IMR-90 (cell line): ENCODE data around the gene PITHD1. TPM values are rescaled to one million over a fixed set of nuclear protein-coding genes. Genes with fewer than 3 reads are reported as not detected.

ENCODE experiments used
- ATAC-seq: fragments of 200-7000 bp; cut with Tn5 transposase; 2 replicates; pipeline ENCODE4 v1.9.1; 2020; ENCODE audit warnings: low read depth, mild to moderate bottlenecking, moderate library complexity
- BruUV-seq: library from RNA; stranded (reverse); fragments of 400-500 nt; replicated peaks from 2 replicates; lab custom pipeline; 2021; lab: Mats Ljungman, UMichigan
- CTCF ChIA-PET: fragments of 300-600 bp; formaldehyde crosslinking; extraction: SDS; loops from one replicate; lab custom pipeline; 2021; ENCODE audit warnings: antibody characterized with exemption; lab: Yijun Ruan, JAX
- POLR2A ChIA-PET: fragments of 300-600 bp; sonication (Branson Sonifier 250); formaldehyde crosslinking; loops from one replicate; lab custom pipeline; 2022; ENCODE audit warnings: antibody characterized with exemption; ENCODE audit not compliant: unreplicated experiment; lab: Charles Lee
- DNase-seq: peaks from one replicate; pipeline ENCODE4 v3.0.0; 2013
- H2AFZ ChIP-seq: replicated peaks from 2 replicates; pipeline ENCODE3; 2013; ENCODE audit warnings: low read length, mild to moderate bottlenecking; ENCODE audit not compliant: poor library complexity
- H2AK5ac ChIP-seq: 2 replicates; pipeline ENCODE4 v1.6.1; 2013; ENCODE audit warnings: low read depth, low read length, inconsistent platforms
- H2AK9ac ChIP-seq: replicated peaks from 2 replicates; pipeline ENCODE3; 2013; ENCODE audit warnings: mild to moderate bottlenecking, low read depth, low read length, moderate library complexity; ENCODE audit not compliant: poor library complexity
- H2BK120ac ChIP-seq: 2 replicates; pipeline ENCODE4 v1.6.1; 2013; ENCODE audit warnings: low read depth, low read length, inconsistent platforms
- H2BK15ac ChIP-seq: 3 replicates; pipeline ENCODE4 v1.6.1; 2013; ENCODE audit warnings: low read depth, low read length, inconsistent platforms
- H2BK20ac ChIP-seq: 2 replicates; pipeline ENCODE4 v1.6.1; 2013; ENCODE audit warnings: low read depth, mild to moderate bottlenecking, inconsistent platforms, low read length, moderate library complexity
- H2BK5ac ChIP-seq: 2 replicates; pipeline ENCODE4 v1.6.1; 2013; ENCODE audit warnings: mild to moderate bottlenecking, low read depth, low read length, inconsistent platforms; ENCODE audit not compliant: poor library complexity, severe bottlenecking
- H3K14ac ChIP-seq: replicated peaks from 2 replicates; pipeline ENCODE4 v1.6.1; 2013; ENCODE audit warnings: low read depth, low read length, inconsistent platforms
- H3K18ac ChIP-seq: 2 replicates; pipeline ENCODE4 v1.6.1; 2013; ENCODE audit warnings: low read depth, low read length, control low read depth
- H3K23ac ChIP-seq: 2 replicates; pipeline ENCODE4 v1.6.1; 2013; ENCODE audit warnings: low read depth, low read length, inconsistent platforms
- H3K27ac ChIP-seq: 2 replicates; pipeline ENCODE4 v1.5.1; 2013; ENCODE audit warnings: mild to moderate bottlenecking, control low read depth, low read length; ENCODE audit not compliant: insufficient read depth
- H3K27me3 ChIP-seq: 2 replicates; pipeline ENCODE4 v1.6.1; 2013; ENCODE audit warnings: low read length; ENCODE audit not compliant: control insufficient read depth, insufficient read depth
- H3K36me3 ChIP-seq: 2 replicates; pipeline ENCODE4 v1.6.1; 2013; ENCODE audit warnings: low read length, mixed read lengths; ENCODE audit not compliant: control insufficient read depth, insufficient read depth
- H3K4ac ChIP-seq: 2 replicates; pipeline ENCODE4 v1.6.1; 2013; ENCODE audit warnings: low read depth, low read length, inconsistent platforms
- H3K4me1 ChIP-seq: 2 replicates; pipeline ENCODE4 v1.6.1; 2013; ENCODE audit warnings: low read length, mixed read lengths; ENCODE audit not compliant: control insufficient read depth, insufficient read depth
- H3K4me2 ChIP-seq: 2 replicates; pipeline ENCODE4 v1.6.1; 2013; ENCODE audit warnings: low read depth, mild to moderate bottlenecking, control low read depth, low read length, moderate library complexity
- H3K4me3 ChIP-seq: 2 replicates; pipeline ENCODE4 v1.5.1; 2013; ENCODE audit warnings: low read depth, mild to moderate bottlenecking, control low read depth, low read length, moderate library complexity; ENCODE audit not compliant: insufficient read depth
- H3K56ac ChIP-seq: 2 replicates; pipeline ENCODE4 v1.6.1; 2013; ENCODE audit warnings: low read length, inconsistent platforms; ENCODE audit not compliant: insufficient read depth; ENCODE audit errors: extremely low read depth
- H3K79me1 ChIP-seq, 2 experiments: 2 replicates each; pipeline ENCODE4 v1.6.1; 2013; ENCODE audit warnings: low read length in 2 of 2, inconsistent platforms in 1 of 2, low read depth in 1 of 2
- H3K9ac ChIP-seq: 2 replicates; pipeline ENCODE4 v1.6.1; 2013; ENCODE audit warnings: low read depth, low read length, control low read depth
- H3K9me1 ChIP-seq: 2 replicates; pipeline ENCODE4 v1.6.1; 2013; ENCODE audit warnings: low read length, inconsistent platforms; ENCODE audit not compliant: insufficient read depth
- H3K9me3 ChIP-seq: 2 replicates; pipeline ENCODE4 v1.6.1; 2013; ENCODE audit warnings: low read length; ENCODE audit not compliant: control insufficient read depth, insufficient read depth
- H4K20me1 ChIP-seq: 2 replicates; pipeline ENCODE4 v1.6.1; 2013; ENCODE audit warnings: low read length, inconsistent platforms; ENCODE audit not compliant: insufficient read depth
- H4K5ac ChIP-seq: 2 replicates; pipeline ENCODE4 v1.6.1; 2013; ENCODE audit warnings: mild to moderate bottlenecking, low read depth, low read length, control low read depth
- H4K8ac ChIP-seq, 2 experiments: 2 replicates each; pipeline ENCODE4 v1.6.1; 2013; ENCODE audit warnings: low read depth in 2 of 2, low read length in 2 of 2, control low read depth in 1 of 2, inconsistent platforms in 1 of 2
- H4K91ac ChIP-seq: 2 replicates; pipeline ENCODE4 v1.6.1; 2013; ENCODE audit warnings: low read depth, low read length, inconsistent platforms; ENCODE audit not compliant: insufficient read depth
- BHLHE40 ChIP-seq: fragments of 150-350 bp; IDR thresholded peaks from 2 replicates; pipeline ENCODE4 v1.6.1; 2016; ENCODE audit warnings: mild to moderate bottlenecking, low read depth, low read length
- CEBPB ChIP-seq: IDR thresholded peaks from 2 replicates; pipeline ENCODE4 v1.6.1; 2012; ENCODE audit warnings: low read depth, low read length, improper control_type of control experiment
- POLR2A ChIP-seq: IDR thresholded peaks from 2 replicates; pipeline ENCODE4 v1.6.1; 2012; ENCODE audit warnings: mild to moderate bottlenecking, low read depth, low read length
- WGBS, 2 experiments: methylation state at CpG; one replicate each; pipeline versions ENCODE4 v1.1.5 to v1.1.7; 2013; ENCODE audit warnings: missing lambda C conversion rate in 2 of 2; ENCODE audit not compliant: insufficient read length in 1 of 2; ENCODE audit errors: extremely low coverage in 2 of 2; 5-methylcytosine and 5-hydroxymethylcytosine counted together
- dilution Hi-C: fragments of 300-500 bp; cut with HindIII; formaldehyde crosslinking; loops from one replicate; pipeline ENCODE4 v1.14.3; 2018; ENCODE audit warnings: low sequenced_read_pairs; ENCODE audit not compliant: unreplicated experiment
- in situ Hi-C: fragments of 300-500 bp; cut with MboI; formaldehyde crosslinking; loops from 3 replicates; pipeline ENCODE4 v1.14.3; 2019; ENCODE audit warnings: low sequenced_read_pairs, inconsistent platforms, mixed read lengths
- intact Hi-C: fragments of 100-400 bp; cut with micrococcal nuclease; formaldehyde crosslinking; loops from 2 replicates; pipeline ENCODE4 v1.10.0; 2022
- polyA plus RNA-seq, 3 experiments: library from polyadenylated mRNA; depleted of rRNA; stranded (reverse); fragments of >200 nt; gene quantifications; 2 replicates each; pipeline ENCODE4 v1.2.3, GENCODE V29; 2012; ENCODE audit warnings: low replicate concordance in 1 of 3
- total RNA-seq: library from RNA; depleted of rRNA; stranded (reverse); fragments of >200 nt; gene quantifications from 2 replicates; pipeline ENCODE4 v1.2.3, GENCODE V29; 2012

The PITHD1 gene
- total and polyA plus RNA-seq, 2 of the 4 experiments (the other 2 are of a cell fraction) = 23.8 to 32.0 TPM

- Histone ChIP-seq H4K91ac (peak overlapping the region; percentile 81), H3K36me3 (peaks cover 2% of the 10 kb centered on the region; the same call in 1 of the 2 replicates), H3K27me3 (no peaks in the 10 kb centered on the region), H3K4me1 (peaks cover 2% of the 10 kb centered on the region), H4K5ac (peak overlapping the region; percentile 43), H3K23ac (peak overlapping the region; percentile 91), H3K14ac (peak overlapping the region; percentile 94; the same call in 1 of the 2 replicates), H3K9ac (peak overlapping the region; percentile 88), H3K4me3 (peak overlapping the region; percentile 88), H3K9me1 (peaks cover 3% of the 10 kb centered on the region; the same call in 1 of the 2 replicates), H3K79me1 (peaks cover 16 to 65% of the 10 kb centered on the region in 2 experiments), H3K27ac (peak overlapping the region; percentile 75), H2BK120ac (peak overlapping the region; percentile 52; the same call in 1 of the 2 replicates), H2AK5ac (peak overlapping the region; percentile 59; the same call in 1 of the 2 replicates), H3K4me2 (peak overlapping the region; percentile 77), H2BK20ac (no peak overlapping the region), H2BK15ac (no peak overlapping the region), H3K56ac (peak overlapping the region; percentile 57; the same call in 1 of the 2 replicates), H4K8ac (peak overlapping the region; percentile 94 to 96), H3K4ac (peak overlapping the region; percentile 85), H2BK5ac (peak overlapping the region; percentile 55), H3K18ac (no peak overlapping the region), H4K20me1 (peaks cover 37% of the 10 kb centered on the region), H2AFZ (peak overlapping the region; percentile 98), H3K9me3 (no peaks in the 10 kb centered on the region), H2AK9ac (peak overlapping the region; percentile 98)
- ChIA-PET POLR2A (no interaction called here), CTCF (interaction anchor here (0.6 to 1.0 kb wide), 2 partner anchors 9 to 11 kb away, joined by 3 read pairs; no protein-coding TSS in a partner anchor)
- intact Hi-C loops (loop anchor here (5.0 kb wide), 1 partner anchor 50 kb away; the partner anchor contains the start of gene RPL11), in situ Hi-C loops (no loop called here), dilution Hi-C loops (no loop called here)
- DNase-seq (no peak), ATAC-seq (peak; percentile 40)
- TF ChIP-seq CEBPB = 0 out of 2 replicates have a peak, but pooled peaks have one; percentile 21
- TF ChIP-seq BHLHE40 = peak; percentile 8; the same call in 1 of the 2 replicates
- no peak for TF ChIP-seq POLR2A
- BruUV-seq = no TSS peak
- 29% methylated on average over 6 of the region's 28 CpGs; no CpG with 5 or more reads in 1 of the 2 experiments for WGBS, 2 experiments
Measured at GRCh38 chr1:23742670-23743286, 35.4 kb upstream of the PITHD1 start.
